Measurements from ENCODE around the gene SLC39A1. TPM values are rescaled to one million over a fixed set of nuclear protein-coding genes. Genes with fewer than 3 reads are reported as not detected.

The SLC39A1 gene
- total and polyA plus RNA-seq, 9 of the 15 experiments (the other 6 are each of a cell fraction or from before 2014, with no cell fraction given): 9.9 to 81.1 (median 62.7) TPM

DNA sequence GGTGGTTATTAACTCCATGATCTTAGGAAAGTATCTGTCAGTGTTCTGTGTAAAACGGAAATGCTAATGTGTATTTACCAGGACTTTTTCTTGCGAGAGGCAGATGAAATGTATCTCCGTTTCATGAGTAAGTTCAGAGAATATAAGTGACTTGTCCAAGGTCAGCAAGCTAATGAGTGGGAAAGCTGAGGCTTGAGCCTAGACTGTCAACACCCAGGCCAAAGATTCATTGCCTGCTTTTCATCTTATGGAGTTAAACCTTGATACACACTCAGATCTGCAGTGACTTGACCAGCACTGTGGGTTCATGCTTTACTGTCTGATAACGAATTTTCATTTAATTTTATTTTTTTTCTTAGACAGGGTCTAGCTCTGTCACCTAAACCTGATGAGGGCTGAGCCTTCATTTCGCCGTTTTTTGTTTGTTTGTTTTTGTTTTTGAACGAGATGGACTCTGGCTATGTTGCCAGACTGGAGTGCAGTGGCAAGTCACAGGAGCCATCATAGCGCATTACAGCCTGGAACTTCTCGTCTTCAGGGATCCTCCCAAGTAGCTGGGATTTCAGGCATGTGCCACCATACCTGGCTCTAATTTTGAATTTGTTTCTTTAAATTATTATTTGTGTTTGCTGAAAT is 15.1 kb upstream of the SLC39A1 start (continued):
- no peak for TF ChIP-seq ZNF584 (CRISPR knock-in tag; IDR thresholded peaks at IDR 0.05; ENCODE audit: low read depth)
- TF ChIP-seq NFIC (IDR thresholded peaks at IDR 0.05): no peak
- TF ChIP-seq NR3C1 (CRISPR knock-in tag; IDR thresholded peaks at IDR 0.05): no peak
- TF ChIP-seq RBM25 (IDR thresholded peaks at IDR 0.05; ENCODE audit: low read depth, low read length, severe bottlenecking): peak; percentile 30
- TF ChIP-seq, protein P1, sequence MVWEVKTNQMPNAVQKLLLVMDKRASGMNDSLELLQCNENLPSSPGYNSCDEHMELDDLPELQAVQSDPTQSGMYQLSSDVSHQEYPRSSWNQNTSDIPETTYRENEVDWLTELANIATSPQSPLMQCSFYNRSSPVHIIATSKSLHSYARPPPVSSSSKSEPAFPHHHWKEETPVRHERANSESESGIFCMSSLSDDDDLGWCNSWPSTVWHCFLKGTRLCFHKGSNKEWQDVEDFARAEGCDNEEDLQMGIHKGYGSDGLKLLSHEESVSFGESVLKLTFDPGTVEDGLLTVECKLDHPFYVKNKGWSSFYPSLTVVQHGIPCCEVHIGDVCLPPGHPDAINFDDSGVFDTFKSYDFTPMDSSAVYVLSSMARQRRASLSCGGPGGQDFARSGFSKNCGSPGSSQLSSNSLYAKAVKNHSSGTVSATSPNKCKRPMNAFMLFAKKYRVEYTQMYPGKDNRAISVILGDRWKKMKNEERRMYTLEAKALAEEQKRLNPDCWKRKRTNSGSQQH (CRISPR knock-in tag; IDR thresholded peaks at IDR 0.05): 0 out of 2 replicates have a peak, but pooled peaks have one; percentile 52
- TF ChIP-seq LEF1 (IDR thresholded peaks at IDR 0.05): 0 out of 2 replicates have a peak, but pooled peaks have one; percentile 7
- TF ChIP-seq MTA1 (IDR thresholded peaks at IDR 0.05; ENCODE audit: borderline replicate concordance): peak; percentile 36; the same call in 1 of the 2 replicates
- TF ChIP-seq, protein P2, sequence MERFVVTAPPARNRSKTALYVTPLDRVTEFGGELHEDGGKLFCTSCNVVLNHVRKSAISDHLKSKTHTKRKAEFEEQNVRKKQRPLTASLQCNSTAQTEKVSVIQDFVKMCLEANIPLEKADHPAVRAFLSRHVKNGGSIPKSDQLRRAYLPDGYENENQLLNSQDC (CRISPR knock-in tag; IDR thresholded peaks at IDR 0.05): 0 out of 2 replicates have a peak, but pooled peaks have one; percentile 10
- peak; percentile 32; the same call in 1 of the 2 replicates for TF ChIP-seq ARID2 (IDR thresholded peaks at IDR 0.05)
- peak; percentile 17 for TF ChIP-seq TAF1 (IDR thresholded peaks at IDR 0.05; ENCODE audit: control insufficient read depth, extremely low read depth, insufficient read depth, low read length, severe bottlenecking)
- TF ChIP-seq EHMT2 (IDR thresholded peaks at IDR 0.05): 0 out of 2 replicates have a peak, but pooled peaks have one; percentile 10
- TF ChIP-seq, protein P3, sequence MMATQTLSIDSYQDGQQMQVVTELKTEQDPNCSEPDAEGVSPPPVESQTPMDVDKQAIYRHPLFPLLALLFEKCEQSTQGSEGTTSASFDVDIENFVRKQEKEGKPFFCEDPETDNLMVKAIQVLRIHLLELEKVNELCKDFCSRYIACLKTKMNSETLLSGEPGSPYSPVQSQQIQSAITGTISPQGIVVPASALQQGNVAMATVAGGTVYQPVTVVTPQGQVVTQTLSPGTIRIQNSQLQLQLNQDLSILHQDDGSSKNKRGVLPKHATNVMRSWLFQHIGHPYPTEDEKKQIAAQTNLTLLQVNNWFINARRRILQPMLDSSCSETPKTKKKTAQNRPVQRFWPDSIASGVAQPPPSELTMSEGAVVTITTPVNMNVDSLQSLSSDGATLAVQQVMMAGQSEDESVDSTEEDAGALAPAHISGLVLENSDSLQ (IDR thresholded peaks at IDR 0.05): 0 out of 2 replicates have a peak, but pooled peaks have one; percentile 18
- 0 out of 4 replicates have a peak, but pooled peaks of 1 of the 2 experiments have one; percentile 8 for TF ChIP-seq KDM1A (IDR thresholded peaks at IDR 0.05)
- peak; percentile 28 for TF ChIP-seq TBP (optimal IDR thresholded peaks at IDR 0.05; ENCODE audit: low read depth, low read length)
- TF ChIP-seq FOXK2 (conservative IDR thresholded peaks at IDR 0.05 in 1 of 2, IDR thresholded peaks at IDR 0.05 in 1 of 2; ENCODE audit: low read depth in 2 of 2): peak in 1 of 2 experiments; percentile 45; a peak in 1 of 4 replicates
- 0 out of 2 replicates have a peak, but pooled peaks have one; percentile 25 for TF ChIP-seq TOE1 (IDR thresholded peaks at IDR 0.05; ENCODE audit: borderline replicate concordance)
- no peak for TF ChIP-seq TOE1 (CRISPR knock-in tag; IDR thresholded peaks at IDR 0.05; ENCODE audit: borderline replicate concordance, low read depth)
- TF ChIP-seq, protein P4, sequence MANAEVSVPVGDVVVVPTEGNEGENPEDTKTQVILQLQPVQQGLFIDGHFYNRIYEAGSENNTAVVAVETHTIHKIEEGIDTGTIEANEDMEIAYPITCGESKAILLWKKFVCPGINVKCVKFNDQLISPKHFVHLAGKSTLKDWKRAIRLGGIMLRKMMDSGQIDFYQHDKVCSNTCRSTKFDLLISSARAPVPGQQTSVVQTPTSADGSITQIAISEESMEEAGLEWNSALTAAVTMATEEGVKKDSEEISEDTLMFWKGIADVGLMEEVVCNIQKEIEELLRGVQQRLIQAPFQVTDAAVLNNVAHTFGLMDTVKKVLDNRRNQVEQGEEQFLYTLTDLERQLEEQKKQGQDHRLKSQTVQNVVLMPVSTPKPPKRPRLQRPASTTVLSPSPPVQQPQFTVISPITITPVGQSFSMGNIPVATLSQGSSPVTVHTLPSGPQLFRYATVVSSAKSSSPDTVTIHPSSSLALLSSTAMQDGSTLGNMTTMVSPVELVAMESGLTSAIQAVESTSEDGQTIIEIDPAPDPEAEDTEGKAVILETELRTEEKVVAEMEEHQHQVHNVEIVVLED (CRISPR knock-in tag; IDR thresholded peaks at IDR 0.05): no peak
- TF ChIP-seq YY1 (IDR thresholded peaks at IDR 0.05; ENCODE audit: borderline replicate concordance in 1 of 3, control insufficient read depth in 1 of 3, extremely low read depth in 1 of 3, insufficient read depth in 3 of 3, insufficient read length in 1 of 3, insufficient replicate concordance in 2 of 3, low read depth in 1 of 3, low read length in 2 of 3): peak in 1 of 3 experiments; percentile 70
- TF ChIP-seq HLTF (IDR thresholded peaks at IDR 0.05): peak; percentile 83
- TF ChIP-seq NBN (IDR thresholded peaks at IDR 0.05; ENCODE audit: low read depth): peak; percentile 52; the same call in 1 of the 2 replicates
- TF ChIP-seq GATAD2B (IDR thresholded peaks at IDR 0.05; ENCODE audit: borderline replicate concordance): 0 out of 2 replicates have a peak, but pooled peaks have one; percentile 23
- no peak for TF ChIP-seq ZNF551 (CRISPR knock-in tag; IDR thresholded peaks at IDR 0.05)
